ENCODE results near the gene MTG2. TPM values are rescaled to one million over a fixed set of nuclear protein-coding genes. Genes with fewer than 3 reads are reported as not detected.

Gene MTG2
- total and polyA plus RNA-seq, 2 of the 4 experiments (the other 2 are of a cell fraction) = 11.5 to 25.2 TPM

GRCh38 chr20:62160253-62160652 is 22.6 kb upstream of the MTG2 start:
- WGBS, 2 experiments (ENCODE audit: extremely low coverage in 2 of 2, insufficient read length in 1 of 2) = 100% methylated on average over 3 of the region's 9 CpGs; no CpG with 5 or more reads in 1 of the 2 experiments
- H2BK15ac ChIP-seq (ENCODE audit: low read depth, low read length) = no peak overlapping the region
- POLR2A ChIA-PET (ENCODE audit: unreplicated experiment) = no interaction called here

More at GRCh38 chr20:62160253-62160652, 22.6 kb upstream of the MTG2 start:
- Histone ChIP-seq H2AK5ac (ENCODE audit: low read depth, low read length) (no peak overlapping the region), H3K18ac (ENCODE audit: low read depth, low read length) (no peak overlapping the region), H3K9me3 (ENCODE audit: control insufficient read depth, insufficient read depth, low read length) (no peaks in the 10 kb centered on the region), H2BK20ac (ENCODE audit: low read depth, low read length) (no peak overlapping the region), H3K4ac (ENCODE audit: low read depth, low read length) (no peak overlapping the region), H3K27me3 (ENCODE audit: control insufficient read depth, insufficient read depth, low read length) (no peaks in the 10 kb centered on the region), H4K8ac (ENCODE audit: low read depth in 2 of 2, low read length in 2 of 2) (no peak overlapping the region), H3K9ac (ENCODE audit: low read depth, low read length) (no peak overlapping the region), H3K4me1 (ENCODE audit: control insufficient read depth, insufficient read depth, low read length) (peaks cover 7% of the 10 kb centered on the region), H3K4me3 (ENCODE audit: insufficient read depth, low read depth, low read length) (no peak overlapping the region), H3K9me1 (ENCODE audit: insufficient read depth, low read length) (peaks cover 16% of the 10 kb centered on the region; the same call in 1 of the 2 replicates), H3K14ac (replicated peaks; ENCODE audit: low read depth, low read length) (no peak overlapping the region), H2BK5ac (ENCODE audit: low read depth, low read length, poor library complexity, severe bottlenecking) (no peak overlapping the region), H2AFZ (replicated peaks; ENCODE audit: low read length, poor library complexity) (no peak overlapping the region), H4K5ac (ENCODE audit: low read depth, low read length) (no peak overlapping the region), H4K20me1 (ENCODE audit: insufficient read depth, low read length) (peaks cover 49% of the 10 kb centered on the region), H3K4me2 (ENCODE audit: low read depth, low read length) (no peak overlapping the region), H4K91ac (ENCODE audit: insufficient read depth, low read depth, low read length) (no peak overlapping the region), H3K27ac (ENCODE audit: insufficient read depth, low read length) (no peak overlapping the region), H3K79me1 (ENCODE audit: low read depth in 1 of 2, low read length in 2 of 2) (peaks cover 9 to 57% of the 10 kb centered on the region in 2 experiments), H2BK120ac (ENCODE audit: low read depth, low read length) (no peak overlapping the region), H3K36me3 (ENCODE audit: control insufficient read depth, insufficient read depth, low read length) (peaks cover 41% of the 10 kb centered on the region), H3K23ac (ENCODE audit: low read depth, low read length) (no peak overlapping the region), H3K56ac (ENCODE audit: extremely low read depth, insufficient read depth, low read length) (no peak overlapping the region), H2AK9ac (replicated peaks; ENCODE audit: low read depth, low read length, poor library complexity) (no peak overlapping the region)
- ATAC-seq (ENCODE audit: low read depth) (no peak), DNase-seq (no peak)
- intact Hi-C loops (cut with micrococcal nuclease) (no loop called here), in situ Hi-C loops (cut with MboI; ENCODE audit: low sequenced_read_pairs) (no loop called here), dilution Hi-C loops (cut with HindIII; ENCODE audit: low sequenced_read_pairs, unreplicated experiment) (no loop called here)
- CTCF ChIA-PET = no interaction called here
- BruUV-seq (replicated peaks) = no TSS peak
- TF ChIP-seq USF2 (IDR thresholded peaks at IDR 0.05; ENCODE audit: low read depth, low read length) = no peak
- no peak for TF ChIP-seq ELK1 (IDR thresholded peaks at IDR 0.05; ENCODE audit: borderline replicate concordance, low read depth, low read length)
- TF ChIP-seq POLR2A (IDR thresholded peaks at IDR 0.05; ENCODE audit: low read depth, low read length) = no peak
- no peak for TF ChIP-seq MAFK (IDR thresholded peaks at IDR 0.05; ENCODE audit: low read depth, low read length)
- no peak for TF ChIP-seq NFE2L2 (IDR thresholded peaks at IDR 0.05; ENCODE audit: low read depth, low read length)
- no peak for TF ChIP-seq MXI1 (IDR thresholded peaks at IDR 0.05; ENCODE audit: borderline replicate concordance, low read depth, low read length)
- no peak for TF ChIP-seq MAZ (IDR thresholded peaks at IDR 0.05; ENCODE audit: borderline replicate concordance, low read depth, low read length)
- TF ChIP-seq CEBPB (IDR thresholded peaks at IDR 0.05; ENCODE audit: low read depth, low read length) = no peak
- TF ChIP-seq RCOR1 (IDR thresholded peaks at IDR 0.05; ENCODE audit: insufficient replicate concordance, low read length) = no peak
- TF ChIP-seq RFX5 (IDR thresholded peaks at IDR 0.05; ENCODE audit: low read depth, low read length) = no peak

All from IMR-90 (cell line).